DMS53 treated with DMSO at 0.1 percent for 48 hours (cell line): ENCODE results near the gene SVIL.
"Not testable (repeated sequence)": the region's sequence is repeated elsewhere in the genome, so short reads cannot be mapped to it uniquely, and the experiment has no call there.

ENCODE experiments used
- DNase-seq: peaks from one replicate; lab custom pipeline; 2025; ENCODE audit not compliant: unreplicated experiment; lab: John Stamatoyannopoulos, UW

The SVIL gene

DNA sequence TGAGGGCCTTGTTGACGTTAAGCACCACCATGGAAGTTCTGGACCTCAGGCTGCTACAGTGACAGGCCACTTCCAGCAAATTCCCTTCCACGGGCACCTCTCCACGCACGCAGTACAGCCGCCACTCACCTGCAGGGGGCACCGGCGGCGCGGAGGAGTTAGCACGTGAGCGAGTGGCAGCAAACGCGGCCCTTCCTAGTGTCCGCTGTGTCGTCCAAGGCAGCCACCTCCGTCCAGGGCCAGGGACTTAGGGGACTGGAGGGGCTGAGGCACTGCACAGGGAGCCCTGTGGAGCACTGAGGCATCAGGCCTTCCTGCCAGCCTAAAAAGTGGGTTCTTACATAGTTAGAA, 164.4 kb downstream of the SVIL start:
- no peak for DNase-seq

DNA sequence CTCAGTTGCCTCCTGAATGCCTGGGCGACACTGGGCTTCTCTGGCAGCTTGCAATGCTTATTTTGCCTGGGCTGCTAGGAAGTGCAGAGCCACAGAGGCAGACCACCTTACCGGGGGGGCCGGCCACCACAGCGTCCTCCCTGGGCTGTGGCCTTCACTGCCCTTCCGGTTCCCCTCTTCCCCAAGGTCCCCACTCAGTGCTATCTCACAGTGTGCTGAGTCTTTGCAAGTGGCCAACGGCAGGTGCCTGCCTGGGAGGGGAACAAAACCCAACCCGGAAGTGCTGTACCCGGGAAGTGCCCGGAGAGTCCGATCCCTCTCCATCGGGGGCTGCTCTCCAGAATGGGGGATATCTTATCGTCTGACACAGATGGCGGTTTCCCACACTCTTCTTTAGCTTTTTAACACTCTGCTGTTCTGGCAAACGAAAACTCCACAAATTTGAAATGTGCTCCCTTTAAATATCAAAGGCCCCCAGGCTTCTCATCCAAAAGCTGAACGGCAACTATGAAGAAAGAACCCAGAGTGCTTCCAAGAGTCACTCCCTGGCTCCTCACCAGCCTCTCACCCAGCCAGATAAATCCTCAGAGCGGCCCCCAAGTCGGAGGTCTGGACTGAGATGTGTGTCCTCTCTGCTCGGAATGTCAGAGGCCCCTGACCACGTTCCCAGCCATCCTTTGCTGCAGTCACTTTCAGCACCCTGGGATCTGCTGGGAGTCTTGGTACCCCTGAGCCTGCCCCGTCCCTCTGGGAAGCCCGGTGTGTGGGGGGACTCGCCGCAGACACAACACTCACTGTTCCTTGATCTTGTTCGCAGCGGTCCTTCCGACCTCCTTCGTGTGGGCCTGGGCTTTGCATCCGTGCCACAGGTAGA, 165.1 kb downstream of the SVIL start:
- no peak for DNase-seq

DNA sequence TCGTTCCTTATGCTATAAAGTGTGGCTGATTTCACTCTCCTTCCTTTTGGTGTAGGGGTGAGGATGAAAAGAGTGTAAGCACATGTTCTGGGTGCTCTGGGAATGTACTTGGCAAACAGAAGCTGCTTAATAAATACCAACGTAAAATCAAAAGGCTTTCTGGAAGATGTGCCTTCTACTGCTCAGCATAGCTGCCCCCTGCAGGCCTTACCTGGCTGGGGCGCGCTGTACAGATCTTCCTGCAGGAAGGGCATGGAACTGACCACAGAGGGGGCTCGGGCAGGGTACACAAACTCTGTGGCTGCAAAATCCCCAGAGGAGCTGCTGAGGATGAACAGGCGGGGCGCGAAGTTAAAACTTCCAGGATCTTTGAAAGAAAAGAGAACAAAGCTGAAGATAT, 169.4 kb downstream of the SVIL start:
- no peak for DNase-seq

DNA sequence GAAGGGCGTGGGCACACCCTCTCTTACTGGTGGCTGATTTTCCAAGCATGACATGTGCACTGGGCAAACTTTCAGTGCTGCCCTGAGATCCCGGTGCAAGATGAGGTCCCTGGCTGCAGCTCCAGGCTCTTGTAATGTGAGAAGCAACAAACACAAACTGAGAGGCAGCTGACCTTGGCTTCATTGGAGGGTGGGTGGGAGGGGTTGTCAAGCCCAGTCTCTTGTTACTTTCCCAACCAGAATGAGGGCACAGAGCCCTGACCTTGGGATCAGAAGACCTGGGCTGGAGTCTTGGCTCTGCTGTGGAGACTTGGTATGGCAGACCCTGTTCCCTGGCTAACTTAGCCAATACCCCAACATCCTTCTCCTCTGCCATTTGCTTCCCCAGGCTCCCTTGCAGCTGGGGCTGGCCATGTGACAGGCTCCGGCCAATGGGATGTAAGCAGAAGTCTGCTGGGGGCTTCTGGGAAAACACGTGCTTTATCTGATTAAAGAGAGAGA, 170.1 kb downstream of the SVIL start:
- DNase-seq = not testable (repeated sequence)

DNA sequence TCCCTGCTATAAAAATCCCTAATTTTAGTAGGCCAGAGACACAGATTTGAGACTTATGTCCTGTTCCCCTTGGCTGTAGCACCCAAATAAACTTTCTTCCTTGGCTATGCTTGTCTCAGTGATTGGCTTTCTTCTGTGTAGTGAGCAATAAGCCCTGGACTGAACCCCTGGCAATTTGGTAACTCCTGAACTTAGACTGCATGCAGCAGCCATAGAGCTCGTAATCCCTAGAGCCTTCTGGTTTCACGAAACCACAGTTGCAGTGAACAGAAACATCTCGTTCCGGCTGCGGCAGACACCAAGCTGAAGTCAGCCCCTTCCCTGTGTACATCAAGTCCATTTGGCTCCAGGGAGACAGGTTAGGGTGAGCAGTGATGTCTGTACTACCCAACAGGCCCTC, 173.7 kb downstream of the SVIL start:
- DNase-seq = no peak

DNA sequence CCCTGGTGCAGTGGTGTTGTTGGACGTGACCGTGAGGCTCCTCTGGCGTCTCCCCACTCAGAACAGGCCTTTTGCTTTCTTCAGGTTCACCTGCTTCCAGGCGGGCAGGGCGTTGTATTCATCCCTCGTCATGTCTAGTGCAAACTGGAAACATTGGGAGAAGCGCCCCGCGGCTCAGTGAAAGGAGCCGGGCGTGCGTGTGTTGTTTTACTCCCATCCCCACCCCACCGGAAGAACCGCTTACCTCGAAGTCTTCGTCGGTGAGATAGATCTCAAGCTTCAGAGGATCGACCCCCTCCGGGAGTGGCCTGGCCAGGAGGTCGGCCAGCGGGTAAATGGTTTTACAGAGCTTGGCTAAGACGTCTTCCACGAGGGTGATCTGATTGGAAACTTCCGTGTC, 176.6 kb downstream of the SVIL start:
- DNase-seq = not testable (repeated sequence)

DNA sequence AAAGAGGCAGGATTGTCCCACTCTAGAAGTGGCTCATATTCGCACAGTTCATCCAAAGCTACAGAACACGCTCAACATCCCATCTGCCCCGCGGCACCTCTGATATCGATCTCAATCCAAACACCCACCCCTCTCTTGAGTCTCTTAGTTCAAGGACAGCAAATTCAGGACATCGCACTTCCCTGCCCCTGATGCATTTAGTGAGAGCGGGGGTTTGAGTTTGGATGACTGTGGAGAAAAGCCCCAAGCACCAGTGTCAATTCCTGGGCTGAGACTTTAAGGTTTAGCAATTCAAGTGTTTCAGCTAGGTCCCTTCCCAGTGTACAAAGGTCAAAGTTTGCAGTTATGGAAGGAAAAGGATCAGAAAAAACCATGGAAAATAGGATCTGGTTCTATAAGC, 179.7 kb downstream of the SVIL start:
- DNase-seq = no peak

DNA sequence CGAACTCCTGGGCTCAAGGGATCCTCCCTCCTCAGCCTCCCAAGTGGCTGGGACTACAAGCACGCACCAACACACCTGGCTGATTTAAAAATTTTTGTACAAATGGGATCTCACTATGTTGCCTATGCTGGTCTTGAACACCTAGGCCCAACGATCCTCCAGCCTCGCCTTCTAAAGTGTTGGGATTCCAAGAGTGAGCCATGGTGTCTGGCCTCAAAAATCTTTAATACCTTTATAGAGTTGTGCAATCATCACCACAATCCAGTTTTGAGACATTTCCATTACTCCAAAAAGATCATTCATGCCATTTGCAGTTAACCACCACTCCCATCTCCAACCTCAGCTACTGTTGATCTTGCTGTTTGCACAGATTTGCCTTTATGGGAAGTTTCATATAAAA, 180.5 kb downstream of the SVIL start:
- no peak for DNase-seq

DNA sequence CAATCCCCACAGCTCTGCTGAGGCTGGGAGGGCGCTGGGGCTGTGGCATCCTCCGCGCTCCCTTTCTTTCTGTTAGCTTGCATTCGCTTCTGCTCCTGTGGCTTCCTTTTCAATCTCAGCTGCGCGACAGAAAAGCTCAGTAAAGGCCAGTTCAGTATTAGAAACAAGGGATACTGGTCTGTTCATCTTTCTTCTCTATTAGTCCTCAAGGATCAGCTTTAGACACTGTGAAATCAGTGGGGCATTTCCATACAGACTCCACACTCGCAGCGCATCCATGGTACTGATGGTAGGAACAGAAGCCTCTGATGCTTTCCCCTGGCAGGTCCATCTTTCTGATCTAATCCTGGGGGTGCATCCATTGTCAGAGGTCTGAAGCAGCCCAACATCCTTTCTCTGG, 182.2 kb downstream of the SVIL start:
- no peak for DNase-seq

DNA sequence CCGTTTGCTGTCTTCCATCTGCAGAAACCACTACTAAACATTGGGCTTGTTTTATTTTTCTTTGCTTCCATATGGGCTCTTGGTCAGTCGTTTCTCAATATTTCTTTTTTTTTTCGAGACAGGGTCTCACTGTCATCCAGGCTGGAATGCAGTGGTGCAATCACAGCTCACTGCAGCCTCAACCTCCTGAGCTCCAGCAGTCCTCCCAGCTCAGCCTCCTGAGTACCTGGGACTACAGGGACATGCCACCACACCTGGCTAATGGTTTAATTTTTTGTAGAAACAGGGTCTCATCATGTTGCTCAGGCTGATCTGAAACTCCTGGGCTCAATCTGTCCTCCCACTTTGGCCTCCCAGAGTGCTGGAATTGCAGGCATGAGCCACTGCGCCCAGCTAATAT, 182.8 kb downstream of the SVIL start:
- DNase-seq = no peak

DNA sequence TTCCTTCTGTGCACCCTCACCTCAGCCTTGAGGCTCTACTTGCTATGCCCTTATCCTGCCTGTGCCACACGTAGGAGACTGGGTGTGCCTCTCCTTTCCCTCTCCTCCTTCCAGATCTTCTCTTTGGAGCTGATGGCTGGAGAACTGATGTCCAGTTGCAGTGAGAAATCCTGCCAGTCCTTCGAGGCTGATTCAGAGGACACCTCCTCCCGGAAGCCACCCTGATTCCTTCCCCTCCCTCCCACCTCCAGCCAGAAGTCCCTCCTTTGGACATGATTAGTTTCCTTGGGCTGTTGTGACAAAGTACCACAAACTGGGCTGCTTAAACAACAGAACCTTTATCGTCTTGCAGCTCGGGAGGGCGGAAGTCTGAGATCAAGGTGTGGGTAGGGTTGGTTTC, 184.4 kb downstream of the SVIL start:
- DNase-seq = no peak

DNA sequence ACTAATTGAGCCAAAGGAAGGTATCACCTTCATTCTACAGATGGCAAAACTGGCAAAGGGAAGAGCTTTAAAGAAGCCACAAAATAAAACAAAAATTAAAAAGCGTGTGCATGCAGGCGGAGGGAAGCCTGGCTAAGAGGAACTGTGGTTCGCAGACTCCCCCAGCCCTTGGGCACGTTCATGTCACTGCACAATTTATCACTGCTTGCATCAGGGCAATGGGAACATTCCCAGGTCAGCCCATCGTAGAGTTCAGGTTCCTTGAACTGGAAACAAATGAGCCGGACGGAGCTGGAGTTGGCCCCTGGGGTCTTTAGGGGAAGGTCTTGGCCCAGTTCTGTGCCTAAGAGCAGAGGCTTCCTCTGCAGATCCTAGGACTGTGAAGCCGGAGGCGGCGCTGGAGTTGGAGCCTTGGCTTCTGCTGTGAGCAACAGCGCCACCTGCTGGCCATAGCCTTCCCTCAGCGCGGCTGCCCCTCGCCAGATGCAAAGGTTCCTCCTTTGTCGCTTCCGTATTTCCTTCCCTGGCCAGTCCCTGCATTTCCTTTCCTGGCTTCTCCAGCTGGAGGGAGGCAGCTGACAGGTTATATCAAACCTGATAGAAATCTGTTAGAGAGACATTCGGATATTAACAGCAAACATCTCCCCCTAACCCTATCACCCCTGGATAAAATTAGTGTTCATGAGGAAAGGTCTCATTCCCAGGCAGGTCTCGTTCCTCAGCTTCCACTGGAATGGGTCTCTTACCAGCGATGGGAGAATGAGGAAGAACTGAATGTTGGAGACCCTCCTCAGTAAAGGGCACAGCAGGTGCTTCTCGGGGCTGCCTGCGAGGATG, 185.8 kb downstream of the SVIL start:
- peak; percentile 61 for DNase-seq

DNA sequence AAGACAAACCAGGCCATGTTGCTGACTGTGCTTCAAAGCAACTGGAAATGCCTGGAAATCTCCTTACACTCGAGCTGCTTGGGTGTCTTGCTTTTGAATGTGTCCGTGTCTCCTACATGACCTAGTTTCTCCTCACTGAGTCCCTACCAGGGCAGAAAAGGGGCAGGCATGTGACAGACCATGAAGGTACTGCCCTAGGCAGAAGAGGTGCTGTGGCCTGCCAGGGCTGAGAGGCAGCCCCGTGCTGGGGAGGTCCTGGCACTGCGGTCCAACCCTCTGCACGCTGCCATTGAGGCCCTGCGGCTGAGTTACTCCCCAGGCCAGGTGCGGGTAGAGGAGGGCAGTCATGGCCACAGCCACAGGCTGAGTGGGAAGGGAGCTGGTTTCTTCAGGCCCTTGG, 186.6 kb downstream of the SVIL start:
- DNase-seq = no peak

DNA sequence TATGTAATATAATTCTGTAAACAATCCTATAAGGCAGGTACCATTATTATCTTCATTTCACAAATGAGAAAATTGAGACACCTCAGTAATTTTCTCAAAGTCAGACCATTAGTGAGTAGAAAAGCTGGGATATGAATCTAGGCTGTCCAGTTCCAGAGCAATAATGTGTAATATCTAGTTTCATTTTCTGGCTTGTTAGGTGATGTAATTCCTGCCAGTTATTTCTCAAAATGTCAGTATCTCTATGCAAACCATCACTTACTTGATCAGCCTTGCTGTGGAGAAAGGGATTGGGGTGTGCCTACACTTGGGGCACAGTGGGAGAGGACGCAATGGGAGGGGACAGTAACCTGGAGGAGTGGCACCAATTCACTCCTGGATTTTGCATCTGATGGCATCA, 188.4 kb downstream of the SVIL start:
- DNase-seq = no peak

DNA sequence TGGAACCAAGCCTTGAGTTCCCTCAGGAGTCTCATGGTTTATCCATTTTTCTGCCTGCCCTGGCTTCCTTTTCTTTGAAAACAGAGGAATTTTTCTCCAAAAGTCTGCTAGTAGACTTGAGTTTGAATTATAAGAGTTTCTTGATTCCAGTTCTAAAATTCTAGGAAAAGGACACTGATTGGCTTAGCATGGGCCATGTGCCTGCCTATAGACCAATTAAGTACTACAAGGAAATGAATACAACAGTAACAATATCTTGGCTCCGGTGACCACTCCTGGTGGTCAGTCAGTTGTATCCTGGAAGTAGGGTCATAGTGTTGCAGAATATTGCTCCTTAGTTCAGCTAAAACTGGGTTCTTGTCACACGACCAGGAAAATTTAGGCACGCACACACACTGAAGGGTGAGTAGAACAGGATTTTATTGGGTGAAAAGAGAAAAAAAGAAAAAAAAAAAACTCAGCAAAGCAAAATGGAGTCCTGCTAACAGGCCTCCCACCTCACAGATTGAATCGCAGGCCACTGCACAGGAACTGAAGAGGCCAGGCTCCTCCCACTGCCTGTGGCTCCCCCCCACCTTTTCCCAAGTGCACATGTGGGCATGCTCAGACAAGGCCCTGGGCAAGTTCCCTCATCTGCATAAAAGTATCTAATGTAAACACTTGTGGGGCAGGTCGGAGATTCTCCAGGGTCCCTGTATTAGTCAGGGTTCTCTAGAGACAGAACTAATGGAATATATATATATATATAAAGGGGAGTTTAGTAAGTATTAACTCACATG, 190.8 kb downstream of the SVIL start:
- DNase-seq = no peak

DNA sequence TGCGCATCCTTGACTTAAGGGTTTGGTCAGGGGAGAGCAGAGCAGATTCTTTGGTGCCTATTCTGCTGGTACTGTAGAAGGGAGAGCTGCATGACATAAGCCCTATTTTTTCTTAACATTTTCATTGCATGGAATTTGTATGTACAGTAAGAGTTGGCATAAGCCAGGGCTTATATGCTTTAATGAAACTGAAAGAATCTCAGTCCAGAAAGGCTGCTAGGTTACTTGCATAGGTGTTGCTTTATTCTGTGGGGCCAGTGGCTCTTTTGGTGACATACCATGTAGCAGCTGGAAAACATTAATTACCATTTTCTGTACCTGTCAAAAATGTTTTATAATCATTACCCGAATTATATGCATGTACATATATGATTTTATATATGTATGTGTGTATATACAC, 193.8 kb downstream of the SVIL start:
- DNase-seq = no peak

DNA sequence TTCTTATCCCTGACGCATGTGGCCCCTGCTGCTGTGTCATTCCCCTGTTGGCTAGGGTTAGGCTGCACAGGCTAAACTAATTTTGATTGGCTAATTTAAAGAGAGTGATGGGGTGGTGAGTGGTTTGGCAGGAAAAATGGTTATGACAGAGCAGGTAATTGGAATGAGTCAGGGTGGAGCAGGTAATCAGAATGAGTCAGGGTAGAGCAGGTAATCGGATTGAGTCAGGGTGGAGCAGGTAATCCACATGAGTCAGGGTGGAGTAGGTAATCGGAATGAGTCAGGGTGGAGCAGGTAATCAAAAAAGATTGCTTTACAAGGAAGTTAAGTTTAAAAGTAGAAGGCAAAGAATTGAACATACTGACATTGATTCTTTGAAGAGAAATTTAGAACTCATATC, 195.8 kb downstream of the SVIL start:
- not testable (repeated sequence) for DNase-seq

DNA sequence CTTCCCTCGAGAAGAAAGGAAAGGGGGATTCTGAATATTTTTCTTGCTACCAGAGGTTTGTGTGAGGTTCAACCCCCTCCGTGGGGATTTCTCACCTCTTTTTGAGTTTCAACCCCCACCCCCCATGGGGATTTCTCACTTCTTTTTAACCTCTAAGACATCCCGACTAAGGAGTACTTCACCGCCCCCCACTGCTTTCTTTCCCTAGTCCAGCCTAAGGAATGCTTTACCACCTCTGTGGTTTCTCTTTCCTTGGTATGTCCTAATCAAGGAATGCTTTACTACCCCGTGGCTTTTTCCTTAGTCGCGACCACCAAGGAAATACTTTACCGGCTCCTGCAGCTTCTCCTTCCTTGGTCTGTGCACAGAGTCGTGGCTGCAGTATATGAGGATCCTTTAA, 196.5 kb downstream of the SVIL start:
- no peak for DNase-seq

DNA sequence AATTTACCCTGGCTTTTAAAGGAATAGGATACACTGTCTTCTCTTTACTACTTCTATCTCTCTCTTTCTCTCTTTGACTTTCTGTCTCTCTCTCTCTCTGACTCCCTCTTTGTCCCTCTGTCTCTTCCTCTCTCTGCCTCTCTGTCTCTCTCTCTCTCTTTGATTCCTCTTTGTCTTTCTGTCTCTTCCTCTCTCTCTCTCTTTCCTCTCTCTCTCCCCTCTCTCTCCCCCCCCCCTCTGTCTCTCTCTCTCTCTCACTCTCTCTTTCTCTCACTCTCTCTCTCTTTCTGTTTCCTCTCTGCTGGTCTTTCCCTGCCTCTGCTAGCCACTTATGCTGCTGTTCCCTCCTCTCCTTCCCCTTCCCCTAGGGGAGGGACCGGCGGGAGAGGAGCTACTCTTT, 196.9 kb downstream of the SVIL start:
- DNase-seq = no peak

DNA sequence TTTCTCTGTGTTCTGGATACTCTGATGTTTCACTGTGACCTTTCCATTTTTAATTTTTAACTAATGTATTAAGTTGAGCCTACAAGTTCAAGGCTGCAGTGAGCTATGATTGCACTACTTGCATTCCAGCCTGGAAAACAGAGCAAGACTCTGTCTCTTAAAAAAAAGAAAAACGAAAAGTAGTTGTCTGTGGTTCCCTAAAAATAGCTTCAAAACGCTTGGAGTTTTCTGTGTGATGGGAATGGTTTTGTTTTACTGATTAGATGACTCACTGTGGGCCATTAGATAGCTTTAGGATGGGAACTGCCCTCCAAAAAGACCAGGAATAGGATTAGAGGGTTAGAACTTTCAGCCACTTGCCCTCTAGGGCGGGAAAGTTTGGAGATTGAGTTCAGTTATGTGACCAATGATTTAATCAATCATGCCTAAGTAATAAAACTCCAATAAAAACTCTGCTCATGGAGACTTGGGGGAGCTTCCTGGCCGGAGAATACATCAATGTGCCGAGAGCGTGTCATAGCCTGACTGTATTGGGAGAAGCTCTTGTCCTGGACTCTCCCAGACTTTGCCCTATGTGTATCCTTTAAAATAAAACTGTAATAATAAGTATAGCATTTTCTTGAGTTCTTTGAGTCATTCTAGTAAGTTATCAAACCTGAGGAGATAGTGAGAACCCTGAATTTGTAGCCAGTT, 198.8 kb downstream of the SVIL start:
- no peak for DNase-seq

DNA sequence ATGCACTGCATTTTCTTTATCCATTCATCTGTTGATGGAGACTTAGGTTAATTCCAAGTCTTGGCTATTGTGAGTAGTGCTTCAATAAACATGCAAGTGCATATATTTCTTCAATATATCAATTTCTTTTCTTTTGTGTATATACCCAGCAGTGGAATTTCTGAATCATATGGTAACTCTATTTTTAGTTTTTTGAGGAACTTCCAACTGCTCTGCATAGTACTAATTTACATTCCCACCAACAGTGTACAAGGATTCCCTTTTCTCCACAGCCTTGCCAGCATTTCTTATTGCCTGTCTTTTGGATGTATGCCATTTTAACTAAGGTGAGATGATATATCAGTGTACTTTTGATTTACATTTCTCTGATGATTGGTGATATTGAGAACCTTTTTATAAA, 200.7 kb downstream of the SVIL start:
- no peak for DNase-seq
